HCT116 (cell line): ENCODE data around the gene VRK3. TPM values are rescaled to one million over a fixed set of nuclear protein-coding genes. Genes with fewer than 3 reads are reported as not detected.

Experiments
- ATAC-seq: fragments of 200-7000 bp; cut with Tn5 transposase; 2 replicates; pipeline ENCODE4 v1.9.1; 2020; ENCODE audit warnings: mild to moderate bottlenecking, moderate library complexity
- BruUV-seq: library from RNA; stranded (reverse); fragments of 400-500 nt; replicated peaks from 2 replicates; lab custom pipeline; 2021; lab: Mats Ljungman, UMichigan
- CTCF ChIA-PET: fragments of 300-600 bp; sonication (Branson Sonifier 250); formaldehyde crosslinking; loops from one replicate; lab custom pipeline; 2021; ENCODE audit warnings: antibody characterized with exemption; lab: Charles Lee
- POLR2A ChIA-PET: fragments of 300-600, 350-600 bp; sonication (Branson Sonifier 250); formaldehyde crosslinking; loops from one replicate; lab custom pipeline; 2021; ENCODE audit warnings: antibody characterized with exemption; lab: Charles Lee
- RAD21 ChIA-PET, 2 experiments: fragments of 300-600 bp; sonication (Branson Sonifier 250); formaldehyde crosslinking; loops; one replicate each; lab custom pipeline; 2023; ENCODE audit warnings: low total read pairs in 2 of 2; ENCODE audit not compliant: uncharacterized antibody in 2 of 2, unreplicated experiment in 2 of 2, low non-redundant PET in 1 of 2; lab: Charles Lee
- DNase-seq: peaks from one replicate; pipeline ENCODE4 v3.0.0-alpha.2; 2010; ENCODE audit warnings: low read depth, low spot score
- H2AFZ ChIP-seq: fragments of 200-600 bp; shearing (Covaris generic), sonication (generic); 2 replicates; pipeline ENCODE4 v1.6.1; 2017; ENCODE audit warnings: low read depth, mixed run types, mixed read lengths, antibody characterized with exemption, low read length; ENCODE audit not compliant: poor library complexity, severe bottlenecking
- H3K27ac ChIP-seq: 2 replicates; pipeline ENCODE4 v1.5.1; 2012; ENCODE audit warnings: low read depth, low read length
- H3K27me3 ChIP-seq: fragments of 200-600 bp; sonication (generic); 2 replicates; pipeline ENCODE4 v1.6.1; 2016; ENCODE audit warnings: mixed run types, low read length, mixed read lengths; ENCODE audit not compliant: insufficient read depth
- H3K36me3 ChIP-seq, 2 experiments: fragments of 200-500 bp in 1 of 2; fragments of 200-600 bp in 1 of 2; sonication (Bioruptor generic) in 1 of 2; sonication (generic) in 1 of 2; 2 replicates each; pipeline versions ENCODE4 v1.5.1 to v1.6.1; 2014 to 2016; ENCODE audit warnings: low read length in 2 of 2, inconsistent platforms in 1 of 2, mixed read lengths in 1 of 2, mixed run types in 1 of 2; ENCODE audit not compliant: insufficient read depth in 2 of 2, control insufficient read depth in 1 of 2
- H3K4me1 ChIP-seq, 2 experiments: fragments of 200-600 bp in 1 of 2; sonication (generic) in 1 of 2; 2 replicates each; pipeline versions ENCODE4 v1.5.1 to v1.6.1; 2012 to 2017; ENCODE audit warnings: low read length in 2 of 2, inconsistent platforms in 1 of 2, mild to moderate bottlenecking in 1 of 2, mixed read lengths in 1 of 2, mixed run types in 1 of 2, moderate library complexity in 1 of 2; ENCODE audit not compliant: insufficient read depth in 2 of 2, control insufficient read depth in 1 of 2
- H3K4me2 ChIP-seq: fragments of 200-600 bp; sonication (generic); 2 replicates; pipeline ENCODE4 v1.6.1; 2017; ENCODE audit warnings: mixed run types, low read length, mixed read lengths
- H3K4me3 ChIP-seq, 2 experiments: fragments of 200-600 bp in 1 of 2; sonication (generic) in 1 of 2; replicated peaks in 1 of 2; 2 replicates each; pipeline ENCODE4 v1.5.1; 2011 to 2016; ENCODE audit warnings: low read length in 2 of 2, control low read depth in 1 of 2, low read depth in 1 of 2, mild to moderate bottlenecking in 1 of 2, mixed read lengths in 1 of 2, mixed run types in 1 of 2
- H3K79me2 ChIP-seq: fragments of 200-600 bp; sonication (generic); 2 replicates; pipeline ENCODE4 v1.6.1; 2017; ENCODE audit warnings: mild to moderate bottlenecking, mixed run types, low read length, moderate library complexity, mixed read lengths; ENCODE audit not compliant: insufficient read depth
- H3K9ac ChIP-seq: fragments of 200-600 bp; sonication (generic); 2 replicates; pipeline ENCODE4 v1.6.1; 2016; ENCODE audit warnings: low read length, mixed read lengths
- H3K9me2 ChIP-seq: fragments of 200-600 bp; sonication (generic), shearing (Covaris generic); 2 replicates; pipeline ENCODE4 v1.6.1; 2017; ENCODE audit warnings: mixed run types, mild to moderate bottlenecking, moderate library complexity; ENCODE audit not compliant: insufficient read depth
- H3K9me3 ChIP-seq, 2 experiments: fragments of 200-500 bp in 1 of 2; fragments of 200-600 bp in 1 of 2; sonication (Bioruptor generic) in 1 of 2; sonication (generic) in 1 of 2; 2 replicates each; pipeline ENCODE4 v1.6.1; 2014 to 2017; ENCODE audit warnings: low read length in 2 of 2, mixed read lengths in 2 of 2, inconsistent platforms in 1 of 2, low read depth in 1 of 2, mild to moderate bottlenecking in 1 of 2, mixed run types in 1 of 2, moderate library complexity in 1 of 2; ENCODE audit not compliant: control insufficient read depth in 1 of 2, insufficient read depth in 1 of 2
- H4K20me1 ChIP-seq: fragments of 200-600 bp; sonication (generic), shearing (Covaris generic); 2 replicates; pipeline ENCODE4 v1.6.1; 2017; ENCODE audit warnings: mixed run types, mild to moderate bottlenecking, moderate library complexity; ENCODE audit not compliant: insufficient read depth
- CEBPB ChIP-seq: IDR thresholded peaks from 2 replicates; pipeline ENCODE4 v1.6.1; 2012; ENCODE audit warnings: low read depth
- EGR1 ChIP-seq: IDR thresholded peaks from 2 replicates; pipeline ENCODE4 v1.6.1; 2012; ENCODE audit warnings: low read depth
- ELF1 ChIP-seq: IDR thresholded peaks from 2 replicates; pipeline ENCODE4 v1.6.1; 2012; ENCODE audit warnings: low read depth, borderline replicate concordance
- EZH2phosphoT487 ChIP-seq: fragments of 200-600 bp; IDR thresholded peaks from 2 replicates; pipeline ENCODE4 v1.6.1; 2018; ENCODE audit warnings: antibody characterized with exemption, borderline replicate concordance
- FOSL1 ChIP-seq: IDR thresholded peaks from 2 replicates; pipeline ENCODE4 v1.6.1; 2012; ENCODE audit warnings: low read depth
- POLR2A ChIP-seq: IDR thresholded peaks from 2 replicates; pipeline ENCODE4 v1.7.0; 2011; ENCODE audit warnings: borderline replicate concordance; ENCODE audit not compliant: insufficient read depth, insufficient read length; ENCODE audit errors: extremely low read depth
- POLR2AphosphoS5 ChIP-seq: IDR thresholded peaks from 2 replicates; pipeline ENCODE4 v1.6.1; 2011; ENCODE audit warnings: mild to moderate bottlenecking, low read depth, low read length, moderate library complexity
- RAD21 ChIP-seq: IDR thresholded peaks from 2 replicates; pipeline ENCODE4 v1.6.1; 2012; ENCODE audit warnings: low read depth, mild to moderate bottlenecking
- SIN3A ChIP-seq: IDR thresholded peaks from 2 replicates; pipeline ENCODE4 v1.6.1; 2012; ENCODE audit warnings: low read depth
- SP1 ChIP-seq: IDR thresholded peaks from 2 replicates; pipeline ENCODE4 v1.6.1; 2012; ENCODE audit warnings: low read depth
- SRF ChIP-seq: IDR thresholded peaks from 2 replicates; pipeline ENCODE4 v1.6.1; 2012; ENCODE audit warnings: low read depth
- TCF7L2 ChIP-seq: IDR thresholded peaks from 2 replicates; pipeline ENCODE4 v1.7.0; 2011; ENCODE audit warnings: borderline replicate concordance, inconsistent platforms; ENCODE audit not compliant: insufficient read depth, insufficient read length; ENCODE audit errors: extremely low read depth
- YY1 ChIP-seq: IDR thresholded peaks from 2 replicates; pipeline ENCODE4 v1.6.1; 2011; ENCODE audit warnings: low read length, low read depth, moderate library complexity, mild to moderate bottlenecking; ENCODE audit not compliant: insufficient replicate concordance; ENCODE audit errors: extremely low read depth
- ZFX ChIP-seq: fragments of 450-650 bp; IDR thresholded peaks from 2 replicates; pipeline ENCODE4 v1.6.1; 2017
- intact Hi-C: fragments of 100-400 bp; cut with micrococcal nuclease; formaldehyde crosslinking; loops from 2 replicates; pipeline ENCODE4 v1.10.0; 2022
- total RNA-seq: library from RNA; stranded (reverse); gene quantifications from one replicate; pipeline ENCODE4 v1.2.1, GENCODE V29; 2021; ENCODE audit not compliant: unreplicated experiment
- TF ChIP-seq, protein P1 (sequence below), 3 experiments: fragments of 200-600 bp in 1 of 3; sonication (generic) in 1 of 3; IDR thresholded peaks in 2 of 3; conservative IDR thresholded peaks in 1 of 3; 2 replicates each; pipeline ENCODE4 v1.5.1; 2012 to 2017; ENCODE audit warnings: low read depth in 2 of 3, low read length in 2 of 3, antibody characterized with exemption in 1 of 3, borderline replicate concordance in 1 of 3, control low read depth in 1 of 3, mild to moderate bottlenecking in 1 of 3, mixed read lengths in 1 of 3, mixed run types in 1 of 3, moderate library complexity in 1 of 3; ENCODE audit not compliant: insufficient read depth in 1 of 3
- TF ChIP-seq, protein P2 (sequence below): IDR thresholded peaks from 2 replicates; pipeline ENCODE4 v1.6.1; 2012
- TF ChIP-seq, protein P3 (sequence below): IDR thresholded peaks from 2 replicates; pipeline ENCODE4 v1.6.1; 2012; ENCODE audit warnings: low read depth

VRK3 gene
- total RNA-seq, 1 experiment from 2014 or later: 44.0 TPM

DNA sequence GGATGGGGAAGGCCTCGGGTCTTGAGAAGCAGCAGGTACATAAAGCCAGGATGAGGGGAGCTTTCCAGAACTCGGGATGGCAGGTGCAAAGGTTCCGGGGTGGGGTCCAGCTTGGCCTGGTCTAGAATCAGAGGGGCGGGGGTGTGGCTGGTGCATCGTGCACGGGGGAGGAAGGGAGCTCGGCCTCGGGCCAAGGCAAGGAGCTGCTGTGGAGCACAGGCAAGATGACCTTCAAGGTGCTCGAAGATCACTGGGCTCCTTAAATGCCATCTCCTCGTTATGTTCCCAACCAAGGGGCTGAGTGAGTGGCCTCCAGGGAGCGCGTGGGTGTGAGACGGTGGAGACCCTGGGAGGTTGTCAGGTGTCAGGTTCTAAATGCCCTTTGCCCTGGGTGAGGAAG is 48.1 kb downstream of the VRK3 start:
- Histone ChIP-seq H3K79me2 (no peaks in the 10 kb centered on the region), H3K4me1 (no peaks in the 10 kb centered on the region), H3K4me3 (no peak overlapping the region), H3K36me3 (peaks cover 0 to 2% of the 10 kb centered on the region in 2 experiments; a peak in 1 of 4 replicates), H2AFZ (no peak overlapping the region), H3K9me2 (no peaks in the 10 kb centered on the region), H3K4me2 (no peak overlapping the region), H3K9me3 (no peaks in the 10 kb centered on the region), H3K27ac (no peak overlapping the region), H3K9ac (no peak overlapping the region), H3K27me3 (no peaks in the 10 kb centered on the region), H4K20me1 (no peaks in the 10 kb centered on the region)
- no peak for TF ChIP-seq CEBPB
- no peak for TF ChIP-seq POLR2AphosphoS5
- TF ChIP-seq EGR1: no peak
- no peak for TF ChIP-seq SP1
- no peak for TF ChIP-seq ZFX
- TF ChIP-seq ELF1: no peak
- POLR2A ChIA-PET: no interaction called here
- intact Hi-C loops: no loop called here
- ATAC-seq: no peak
- CTCF ChIA-PET: no interaction called here
- BruUV-seq: no TSS peak
- RAD21 ChIA-PET: no interaction called here
- DNase-seq: no peak

DNA sequence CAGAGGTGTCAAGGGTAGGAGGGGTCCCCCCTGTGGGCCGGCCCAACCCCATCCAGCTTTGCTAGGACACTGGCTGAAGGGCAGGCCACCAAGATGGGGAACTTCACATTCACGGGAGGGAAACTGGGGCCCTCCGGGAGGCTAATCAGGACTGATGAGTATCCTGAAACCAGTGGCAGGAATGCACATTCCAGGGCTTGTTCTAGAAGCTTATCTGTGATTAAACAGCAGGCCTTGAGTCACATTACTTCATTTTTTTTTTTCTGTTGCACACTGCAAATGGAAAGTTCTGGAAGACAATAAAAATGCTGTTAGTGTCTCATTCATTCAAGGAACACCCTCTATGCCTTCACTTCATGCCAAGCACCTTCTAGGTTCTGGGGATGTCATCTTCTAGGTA is 48.7 kb downstream of the VRK3 start:
- Histone ChIP-seq H3K4me1 (no peaks in the 10 kb centered on the region), H3K9ac (no peak overlapping the region), H3K36me3 (no peaks in the 10 kb centered on the region; a peak in 1 of 4 replicates), H3K9me3 (no peaks in the 10 kb centered on the region), H4K20me1 (no peaks in the 10 kb centered on the region), H3K27ac (no peak overlapping the region), H3K9me2 (no peaks in the 10 kb centered on the region), H3K4me2 (no peak overlapping the region), H3K79me2 (no peaks in the 10 kb centered on the region), H3K27me3 (no peaks in the 10 kb centered on the region), H2AFZ (no peak overlapping the region), H3K4me3 (no peak overlapping the region)
- ChIA-PET CTCF (no interaction called here), POLR2A (no interaction called here), RAD21 (no interaction called here)
- intact Hi-C loops: no loop called here
- no peak for DNase-seq
- no peak for ATAC-seq
- BruUV-seq: no TSS peak
- TF ChIP-seq, protein P1, sequence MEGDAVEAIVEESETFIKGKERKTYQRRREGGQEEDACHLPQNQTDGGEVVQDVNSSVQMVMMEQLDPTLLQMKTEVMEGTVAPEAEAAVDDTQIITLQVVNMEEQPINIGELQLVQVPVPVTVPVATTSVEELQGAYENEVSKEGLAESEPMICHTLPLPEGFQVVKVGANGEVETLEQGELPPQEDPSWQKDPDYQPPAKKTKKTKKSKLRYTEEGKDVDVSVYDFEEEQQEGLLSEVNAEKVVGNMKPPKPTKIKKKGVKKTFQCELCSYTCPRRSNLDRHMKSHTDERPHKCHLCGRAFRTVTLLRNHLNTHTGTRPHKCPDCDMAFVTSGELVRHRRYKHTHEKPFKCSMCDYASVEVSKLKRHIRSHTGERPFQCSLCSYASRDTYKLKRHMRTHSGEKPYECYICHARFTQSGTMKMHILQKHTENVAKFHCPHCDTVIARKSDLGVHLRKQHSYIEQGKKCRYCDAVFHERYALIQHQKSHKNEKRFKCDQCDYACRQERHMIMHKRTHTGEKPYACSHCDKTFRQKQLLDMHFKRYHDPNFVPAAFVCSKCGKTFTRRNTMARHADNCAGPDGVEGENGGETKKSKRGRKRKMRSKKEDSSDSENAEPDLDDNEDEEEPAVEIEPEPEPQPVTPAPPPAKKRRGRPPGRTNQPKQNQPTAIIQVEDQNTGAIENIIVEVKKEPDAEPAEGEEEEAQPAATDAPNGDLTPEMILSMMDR (IDR thresholded peaks at IDR 0.05 in 2 of 3, conservative IDR thresholded peaks at IDR 0.05 in 1 of 3; ENCODE audit: borderline replicate concordance in 1 of 3, insufficient read depth in 1 of 3, low read depth in 2 of 3, low read length in 2 of 3): no peak
- TF ChIP-seq, protein P2, sequence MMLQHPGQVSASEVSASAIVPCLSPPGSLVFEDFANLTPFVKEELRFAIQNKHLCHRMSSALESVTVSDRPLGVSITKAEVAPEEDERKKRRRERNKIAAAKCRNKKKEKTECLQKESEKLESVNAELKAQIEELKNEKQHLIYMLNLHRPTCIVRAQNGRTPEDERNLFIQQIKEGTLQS: no peak
- TF ChIP-seq TCF7L2: no peak
- TF ChIP-seq SP1: no peak
- no peak for TF ChIP-seq POLR2AphosphoS5
- TF ChIP-seq POLR2A: no peak
- TF ChIP-seq SRF: no peak
- no peak for TF ChIP-seq SIN3A
- TF ChIP-seq, protein P3, sequence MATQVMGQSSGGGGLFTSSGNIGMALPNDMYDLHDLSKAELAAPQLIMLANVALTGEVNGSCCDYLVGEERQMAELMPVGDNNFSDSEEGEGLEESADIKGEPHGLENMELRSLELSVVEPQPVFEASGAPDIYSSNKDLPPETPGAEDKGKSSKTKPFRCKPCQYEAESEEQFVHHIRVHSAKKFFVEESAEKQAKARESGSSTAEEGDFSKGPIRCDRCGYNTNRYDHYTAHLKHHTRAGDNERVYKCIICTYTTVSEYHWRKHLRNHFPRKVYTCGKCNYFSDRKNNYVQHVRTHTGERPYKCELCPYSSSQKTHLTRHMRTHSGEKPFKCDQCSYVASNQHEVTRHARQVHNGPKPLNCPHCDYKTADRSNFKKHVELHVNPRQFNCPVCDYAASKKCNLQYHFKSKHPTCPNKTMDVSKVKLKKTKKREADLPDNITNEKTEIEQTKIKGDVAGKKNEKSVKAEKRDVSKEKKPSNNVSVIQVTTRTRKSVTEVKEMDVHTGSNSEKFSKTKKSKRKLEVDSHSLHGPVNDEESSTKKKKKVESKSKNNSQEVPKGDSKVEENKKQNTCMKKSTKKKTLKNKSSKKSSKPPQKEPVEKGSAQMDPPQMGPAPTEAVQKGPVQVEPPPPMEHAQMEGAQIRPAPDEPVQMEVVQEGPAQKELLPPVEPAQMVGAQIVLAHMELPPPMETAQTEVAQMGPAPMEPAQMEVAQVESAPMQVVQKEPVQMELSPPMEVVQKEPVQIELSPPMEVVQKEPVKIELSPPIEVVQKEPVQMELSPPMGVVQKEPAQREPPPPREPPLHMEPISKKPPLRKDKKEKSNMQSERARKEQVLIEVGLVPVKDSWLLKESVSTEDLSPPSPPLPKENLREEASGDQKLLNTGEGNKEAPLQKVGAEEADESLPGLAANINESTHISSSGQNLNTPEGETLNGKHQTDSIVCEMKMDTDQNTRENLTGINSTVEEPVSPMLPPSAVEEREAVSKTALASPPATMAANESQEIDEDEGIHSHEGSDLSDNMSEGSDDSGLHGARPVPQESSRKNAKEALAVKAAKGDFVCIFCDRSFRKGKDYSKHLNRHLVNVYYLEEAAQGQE: no peak
- TF ChIP-seq YY1: no peak
- no peak for TF ChIP-seq EZH2phosphoT487
- no peak for TF ChIP-seq ZFX
- no peak for TF ChIP-seq ELF1
- TF ChIP-seq FOSL1: no peak
- TF ChIP-seq RAD21: no peak
